ENCODE data around the gene NEK6.

NEK6 gene

DNA sequence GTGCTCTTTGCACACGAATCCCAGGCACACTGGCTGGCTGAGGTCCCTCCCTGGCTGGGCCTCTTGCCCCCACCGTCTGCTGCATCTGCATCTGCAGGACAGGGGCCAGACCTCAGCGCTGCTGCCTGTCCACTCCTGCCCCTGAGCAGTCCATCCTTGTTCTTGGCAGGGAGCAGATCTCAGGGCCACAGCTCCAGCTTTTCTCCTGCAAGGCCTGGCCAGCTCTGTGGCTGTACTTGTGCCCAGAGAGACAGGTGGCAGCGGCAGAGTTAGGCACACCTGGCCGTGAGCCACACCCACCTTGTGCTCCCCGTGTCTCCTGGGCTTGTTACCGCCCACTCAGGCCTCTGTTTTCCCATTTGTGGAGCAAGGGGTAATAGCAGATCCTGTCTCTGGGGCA is 13.9 kb downstream of the NEK6 start:
- DNase-seq (ENCODE audit: low spot score), result no peak
- Histone ChIP-seq H4K8ac (ENCODE audit: low read depth, low read length) (no peak overlapping the region), H2AFZ (ENCODE audit: low read length) (no peak overlapping the region), H2BK120ac (ENCODE audit: low read depth, low read length) (no peak overlapping the region), H3K79me1 (ENCODE audit: low read depth, low read length) (peaks cover 31% of the 10 kb centered on the region), H2AK5ac (ENCODE audit: low read depth, low read length) (peak overlapping the region; percentile 60), H3K4me2 (ENCODE audit: insufficient read depth, low read length, poor library complexity, severe bottlenecking) (no peak overlapping the region), H3K23ac (ENCODE audit: low read depth, low read length, poor library complexity) (peak overlapping the region; percentile 12), H2BK5ac (ENCODE audit: low read length) (peak overlapping the region; percentile 14), H2BK15ac (ENCODE audit: low read length) (no peak overlapping the region), H3K14ac (ENCODE audit: low read length) (peak overlapping the region; percentile 48), H4K91ac (ENCODE audit: low read depth, low read length, poor library complexity) (no peak overlapping the region), H3K27me3 (ENCODE audit: control insufficient read depth in 3 of 3, insufficient read depth in 3 of 3, low read depth in 1 of 3, low read length in 3 of 3) (no peaks in the 10 kb centered on the region), H3K4me1 (ENCODE audit: control insufficient read depth in 2 of 2, insufficient read depth in 1 of 2, low read depth in 1 of 2, low read length in 2 of 2) (peaks cover 30 to 48% of the 10 kb centered on the region in 2 donors), H3K4ac (ENCODE audit: low read length) (no peak overlapping the region), H2BK12ac (ENCODE audit: low read length) (peak overlapping the region; percentile 31), H3K9me3 (replicated peaks in 1 of 2; ENCODE audit: control insufficient read depth in 2 of 2, insufficient read depth in 1 of 2, low read depth in 1 of 2, low read length in 2 of 2) (no peaks in the 10 kb centered on the region), H3K18ac (ENCODE audit: low read length) (peak overlapping the region; percentile 83), H3K27ac (replicated peaks; ENCODE audit: low read length) (peak overlapping the region; percentile 19), H3K4me3 (ENCODE audit: low read length in 2 of 2) (no peak overlapping the region), H3K9ac (ENCODE audit: low read depth, low read length, poor library complexity) (peak overlapping the region; percentile 74), H3K36me3 (replicated peaks in 1 of 2; ENCODE audit: control insufficient read depth in 2 of 2, insufficient read depth in 2 of 2, low read length in 2 of 2) (peaks cover 3 to 45% of the 10 kb centered on the region in 2 donors)
- no CpG with 5 or more reads among the region's 7 CpGs for WGBS, 2 donors (ENCODE audit: extremely low coverage in 2 of 2, insufficient read length in 2 of 2, insufficient replicate concordance in 1 of 2)

DNA sequence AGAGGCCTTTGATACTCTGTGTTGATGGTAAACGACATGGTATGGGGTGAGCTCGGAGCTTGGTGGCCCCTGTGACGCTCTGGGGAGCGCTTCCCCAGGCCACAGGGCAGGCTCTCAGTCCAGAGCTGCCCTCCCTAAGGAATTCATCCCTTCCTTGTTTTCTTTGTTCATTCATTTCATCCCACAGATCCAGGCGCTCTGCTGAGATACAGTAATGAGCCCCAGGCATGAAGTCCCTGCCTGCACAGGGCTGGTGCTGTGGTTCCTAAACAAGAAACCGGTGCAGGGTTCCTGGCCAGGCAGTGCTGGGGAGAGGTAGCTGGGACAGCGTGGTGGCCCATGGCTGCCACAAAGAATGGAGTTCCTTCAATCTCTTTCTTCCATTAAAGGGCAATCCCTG is 14.4 kb downstream of the NEK6 start:
- H2AK5ac ChIP-seq (ENCODE audit: low read depth, low read length), result no peak overlapping the region
- WGBS, 2 donors (ENCODE audit: extremely low coverage in 2 of 2, insufficient read length in 2 of 2, insufficient replicate concordance in 1 of 2), result no CpG with 5 or more reads among the region's 7 CpGs
- no peak overlapping the region for H4K8ac ChIP-seq (ENCODE audit: low read depth, low read length)
- peak overlapping the region; percentile 19 for H3K27ac ChIP-seq (replicated peaks; ENCODE audit: low read length)
- H3K4ac ChIP-seq (ENCODE audit: low read length), result no peak overlapping the region
- H2BK15ac ChIP-seq (ENCODE audit: low read length), result no peak overlapping the region
- no peak overlapping the region for H3K4me3 ChIP-seq (ENCODE audit: low read length in 2 of 2)
- H3K9ac ChIP-seq (ENCODE audit: low read depth, low read length, poor library complexity), result no peak overlapping the region
- H3K79me1 ChIP-seq (ENCODE audit: low read depth, low read length), result peaks cover 30% of the 10 kb centered on the region
- H2BK5ac ChIP-seq (ENCODE audit: low read length), result peak overlapping the region; percentile 14
- H3K18ac ChIP-seq (ENCODE audit: low read length), result no peak overlapping the region
- H3K4me2 ChIP-seq (ENCODE audit: insufficient read depth, low read length, poor library complexity, severe bottlenecking), result no peak overlapping the region
- H2BK120ac ChIP-seq (ENCODE audit: low read depth, low read length), result no peak overlapping the region
- H3K14ac ChIP-seq (ENCODE audit: low read length), result no peak overlapping the region
- no peak for DNase-seq (ENCODE audit: low spot score)
- peak overlapping the region; percentile 40 for H4K91ac ChIP-seq (ENCODE audit: low read depth, low read length, poor library complexity)
- no peak overlapping the region for H2BK12ac ChIP-seq (ENCODE audit: low read length)
- H3K27me3 ChIP-seq (ENCODE audit: control insufficient read depth in 3 of 3, insufficient read depth in 3 of 3, low read depth in 1 of 3, low read length in 3 of 3), result no peaks in the 10 kb centered on the region
- H3K23ac ChIP-seq (ENCODE audit: low read depth, low read length, poor library complexity), result no peak overlapping the region
- no peaks in the 10 kb centered on the region for H3K9me3 ChIP-seq (replicated peaks in 1 of 2; ENCODE audit: control insufficient read depth in 2 of 2, insufficient read depth in 1 of 2, low read depth in 1 of 2, low read length in 2 of 2)
- peaks cover 25 to 44% of the 10 kb centered on the region in 2 donors for H3K4me1 ChIP-seq (ENCODE audit: control insufficient read depth in 2 of 2, insufficient read depth in 1 of 2, low read depth in 1 of 2, low read length in 2 of 2)
- no peak overlapping the region for H2AFZ ChIP-seq (ENCODE audit: low read length)
- peaks cover 3 to 41% of the 10 kb centered on the region in 2 donors for H3K36me3 ChIP-seq (replicated peaks in 1 of 2; ENCODE audit: control insufficient read depth in 2 of 2, insufficient read depth in 2 of 2, low read length in 2 of 2)

DNA sequence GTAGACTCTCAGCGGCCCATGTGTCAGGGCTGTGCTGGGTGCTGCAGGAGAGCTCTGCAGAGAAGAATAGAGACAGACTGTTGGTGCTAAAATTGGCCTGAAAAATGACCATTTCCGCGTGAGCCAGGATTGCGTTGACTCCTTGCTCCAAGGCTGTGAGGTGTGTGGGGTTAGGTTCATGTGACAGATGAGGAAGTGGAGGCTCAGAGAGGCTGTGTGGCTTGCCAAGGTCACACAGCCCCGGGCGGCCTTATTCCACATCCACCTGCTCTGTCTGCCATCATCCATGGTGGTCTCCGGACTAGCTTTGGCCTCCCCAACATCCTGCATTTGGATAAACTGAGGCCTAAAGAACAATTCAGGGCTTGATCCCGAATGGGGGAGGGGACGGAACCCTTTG is 15.2 kb downstream of the NEK6 start:
- peak overlapping the region; percentile 39 for H2AK5ac ChIP-seq (ENCODE audit: low read depth, low read length)
- no peak overlapping the region for H3K27ac ChIP-seq (replicated peaks; ENCODE audit: low read length)
- no CpG with 5 or more reads among the region's 9 CpGs for WGBS, 2 donors (ENCODE audit: extremely low coverage in 2 of 2, insufficient read length in 2 of 2, insufficient replicate concordance in 1 of 2)

DNA sequence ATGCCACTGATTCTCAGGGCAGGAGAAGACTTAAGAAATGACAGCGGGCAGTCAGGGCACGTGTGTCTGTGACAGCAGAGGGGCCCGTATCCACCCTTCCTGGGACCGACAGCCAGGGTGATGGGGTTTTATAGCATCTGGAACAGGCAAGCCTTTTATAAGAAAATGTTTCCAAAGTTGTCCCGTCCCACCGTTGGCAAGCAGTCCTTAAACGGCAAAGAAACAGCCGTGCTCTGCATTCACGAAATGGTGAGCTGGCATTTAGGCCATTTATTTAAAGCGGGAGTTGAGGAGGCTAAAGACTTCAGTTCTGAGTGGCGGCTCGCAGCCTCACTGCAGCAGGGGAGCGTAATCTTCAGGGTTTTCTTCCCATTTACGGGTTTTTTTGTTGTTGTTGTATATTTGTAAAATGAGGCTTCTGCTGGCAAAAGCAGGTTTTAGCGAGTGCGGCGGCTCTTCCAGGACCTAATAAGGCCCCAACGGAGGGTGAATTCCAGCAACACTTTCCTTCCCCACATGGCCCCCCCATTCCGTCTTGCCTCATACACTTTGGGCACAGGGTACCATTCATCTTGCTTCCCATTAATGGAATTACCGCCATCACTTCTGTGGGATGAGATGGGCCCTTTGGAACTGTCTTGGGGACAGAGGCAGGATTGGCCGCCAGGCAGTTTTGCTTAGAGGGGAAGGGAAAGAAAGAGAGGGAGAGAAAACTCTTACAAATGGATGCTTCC is 15.8 kb downstream of the NEK6 start:
- H3K79me1 ChIP-seq (ENCODE audit: low read depth, low read length), result peaks cover 24% of the 10 kb centered on the region
- peaks cover 19 to 35% of the 10 kb centered on the region in 2 donors for H3K4me1 ChIP-seq (ENCODE audit: control insufficient read depth in 2 of 2, insufficient read depth in 1 of 2, low read depth in 1 of 2, low read length in 2 of 2)
- no peak overlapping the region for H3K27ac ChIP-seq (replicated peaks; ENCODE audit: low read length)
- H3K9me3 ChIP-seq (replicated peaks in 1 of 2; ENCODE audit: control insufficient read depth in 2 of 2, insufficient read depth in 1 of 2, low read depth in 1 of 2, low read length in 2 of 2), result no peaks in the 10 kb centered on the region
- H3K27me3 ChIP-seq (ENCODE audit: control insufficient read depth in 3 of 3, insufficient read depth in 3 of 3, low read depth in 1 of 3, low read length in 3 of 3), result no peaks in the 10 kb centered on the region
- no peak overlapping the region for H2BK15ac ChIP-seq (ENCODE audit: low read length)
- DNase-seq (ENCODE audit: low spot score), result no peak
- peak overlapping the region; percentile 8 for H2BK5ac ChIP-seq (ENCODE audit: low read length)
- no peak overlapping the region for H3K23ac ChIP-seq (ENCODE audit: low read depth, low read length, poor library complexity)
- no CpG with 5 or more reads among the region's 21 CpGs for WGBS, 2 donors (ENCODE audit: extremely low coverage in 2 of 2, insufficient read length in 2 of 2, insufficient replicate concordance in 1 of 2)
- no peak overlapping the region for H4K91ac ChIP-seq (ENCODE audit: low read depth, low read length, poor library complexity)
- H3K4ac ChIP-seq (ENCODE audit: low read length), result no peak overlapping the region
- peak overlapping the region; percentile 3 for H3K18ac ChIP-seq (ENCODE audit: low read length)
- no peak overlapping the region for H2AFZ ChIP-seq (ENCODE audit: low read length)
- H2BK120ac ChIP-seq (ENCODE audit: low read depth, low read length), result no peak overlapping the region
- H3K9ac ChIP-seq (ENCODE audit: low read depth, low read length, poor library complexity), result no peak overlapping the region
- no peak overlapping the region for H2BK12ac ChIP-seq (ENCODE audit: low read length)
- H3K4me3 ChIP-seq (ENCODE audit: low read length in 2 of 2), result no peak overlapping the region
- H3K36me3 ChIP-seq (replicated peaks in 1 of 2; ENCODE audit: control insufficient read depth in 2 of 2, insufficient read depth in 2 of 2, low read length in 2 of 2), result peaks cover 3 to 31% of the 10 kb centered on the region in 2 donors
- no peak overlapping the region for H4K8ac ChIP-seq (ENCODE audit: low read depth, low read length)
- peak overlapping the region; percentile 39 for H2AK5ac ChIP-seq (ENCODE audit: low read depth, low read length)
- no peak overlapping the region for H3K4me2 ChIP-seq (ENCODE audit: insufficient read depth, low read length, poor library complexity, severe bottlenecking)
- H3K14ac ChIP-seq (ENCODE audit: low read length), result no peak overlapping the region

More for the DNA sequence above, 15.2 kb downstream of the NEK6 start:
- no peaks in the 10 kb centered on the region for H3K27me3 ChIP-seq (ENCODE audit: control insufficient read depth in 3 of 3, insufficient read depth in 3 of 3, low read depth in 1 of 3, low read length in 3 of 3)
- H3K4me1 ChIP-seq (ENCODE audit: control insufficient read depth in 2 of 2, insufficient read depth in 1 of 2, low read depth in 1 of 2, low read length in 2 of 2), result peaks cover 19 to 38% of the 10 kb centered on the region in 2 donors
- H3K4me2 ChIP-seq (ENCODE audit: insufficient read depth, low read length, poor library complexity, severe bottlenecking), result no peak overlapping the region
- no peak overlapping the region for H2BK120ac ChIP-seq (ENCODE audit: low read depth, low read length)
- H3K79me1 ChIP-seq (ENCODE audit: low read depth, low read length), result peaks cover 26% of the 10 kb centered on the region
- H3K36me3 ChIP-seq (replicated peaks in 1 of 2; ENCODE audit: control insufficient read depth in 2 of 2, insufficient read depth in 2 of 2, low read length in 2 of 2), result peaks cover 3 to 34% of the 10 kb centered on the region in 2 donors
- DNase-seq (ENCODE audit: low spot score), result no peak
- no peak overlapping the region for H2AFZ ChIP-seq (ENCODE audit: low read length)
- no peak overlapping the region for H2BK15ac ChIP-seq (ENCODE audit: low read length)
- H3K9me3 ChIP-seq (replicated peaks in 1 of 2; ENCODE audit: control insufficient read depth in 2 of 2, insufficient read depth in 1 of 2, low read depth in 1 of 2, low read length in 2 of 2), result no peaks in the 10 kb centered on the region
- no peak overlapping the region for H4K91ac ChIP-seq (ENCODE audit: low read depth, low read length, poor library complexity)
- H2BK5ac ChIP-seq (ENCODE audit: low read length), result peak overlapping the region; percentile 8
- no peak overlapping the region for H3K14ac ChIP-seq (ENCODE audit: low read length)
- no peak overlapping the region for H2BK12ac ChIP-seq (ENCODE audit: low read length)
- no peak overlapping the region for H3K23ac ChIP-seq (ENCODE audit: low read depth, low read length, poor library complexity)
- H4K8ac ChIP-seq (ENCODE audit: low read depth, low read length), result no peak overlapping the region
- H3K18ac ChIP-seq (ENCODE audit: low read length), result peak overlapping the region; percentile 17
- H3K4ac ChIP-seq (ENCODE audit: low read length), result no peak overlapping the region
- H3K4me3 ChIP-seq (ENCODE audit: low read length in 2 of 2), result no peak overlapping the region
- H3K9ac ChIP-seq (ENCODE audit: low read depth, low read length, poor library complexity), result no peak overlapping the region

Measured in neuronal stem cell (in vitro differentiated cells).